HG03045 (cell line): Measurements from ENCODE around the gene BARD1.
"Not testable (repeated sequence)": the region's sequence is repeated elsewhere in the genome, so short reads cannot be mapped to it uniquely, and the experiment has no call there.

Experiments used
- ATAC-seq: cut with Tn5 transposase; IDR thresholded peaks from one replicate; pipeline ENCODE4 v1.9.1; 2021; ENCODE audit warnings: mild to moderate bottlenecking, moderate library complexity; ENCODE audit not compliant: unreplicated experiment

Gene BARD1

DNA sequence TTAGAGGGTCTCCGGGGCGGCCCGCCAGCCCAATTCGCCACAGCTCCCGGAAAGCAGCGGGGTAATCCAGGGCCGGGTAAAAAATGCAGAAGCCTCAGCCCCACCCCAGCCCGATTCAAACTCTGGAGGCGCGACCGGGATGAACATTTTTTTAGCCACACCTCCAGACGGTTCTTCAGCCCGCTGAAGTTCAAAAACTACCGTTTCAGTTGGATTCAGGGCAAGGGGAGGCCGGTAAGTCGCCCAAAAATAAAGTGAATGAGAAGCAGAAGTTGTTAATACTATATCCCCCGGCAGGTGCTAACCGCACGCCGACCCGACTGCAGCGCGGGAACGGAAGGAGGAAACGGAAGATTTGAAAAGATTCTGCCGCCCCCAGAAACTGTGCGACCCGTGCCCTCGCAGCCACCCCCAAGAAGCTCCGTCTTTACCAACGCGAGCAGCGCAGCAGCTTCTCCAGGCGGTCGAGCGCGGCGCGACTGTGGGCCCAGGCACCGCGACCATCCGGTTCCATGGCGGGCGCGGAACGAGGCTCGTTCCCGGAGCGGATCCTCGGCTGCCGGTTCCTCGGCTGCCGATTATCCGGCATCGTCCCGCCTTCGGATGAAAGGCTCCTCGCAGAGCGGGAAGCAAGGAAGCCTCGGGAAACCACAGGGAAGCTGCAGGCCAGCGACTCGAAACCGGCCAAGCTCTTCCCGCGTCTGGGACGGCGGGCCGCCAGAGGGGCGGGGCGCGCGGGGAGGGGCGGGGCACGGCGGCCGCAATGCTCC is at the start of gene BARD1:
TSS of gene BARD1 (minus strand) at position 703 of the 770 bp plus-strand sequence. CDS start at position 589, 114 bp downstream.
- peak; percentile 19 for ATAC-seq

DNA sequence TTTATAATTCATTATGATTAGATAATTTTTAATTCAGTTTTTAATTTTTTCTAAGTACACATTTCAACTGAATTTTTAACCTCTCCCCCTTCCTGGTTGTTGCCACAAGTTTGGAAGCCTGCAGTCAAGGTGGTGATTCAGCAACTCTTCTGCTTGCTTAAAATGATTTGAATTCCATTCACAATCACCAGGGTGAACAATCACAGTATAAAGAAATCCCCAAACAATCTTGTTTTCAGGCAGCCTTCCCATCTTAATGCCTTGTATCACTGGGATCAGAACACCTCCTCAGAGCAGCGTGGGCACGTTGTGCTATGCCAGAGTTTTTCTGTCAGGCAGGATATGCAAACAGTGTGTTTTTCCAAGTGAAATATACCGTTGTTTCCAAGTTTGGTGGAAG is 46.7 kb upstream of the BARD1 start:
- no peak for ATAC-seq

GRCh38 chr2:214853906-214854305 is 44.4 kb upstream of the BARD1 start:
- no peak for ATAC-seq

GRCh38 chr2:214843823-214844222 is 34.3 kb upstream of the BARD1 start:
- ATAC-seq, result no peak

GRCh38 chr2:214839464-214839863 is 30.0 kb upstream of the BARD1 start:
- peak; percentile 68 for ATAC-seq

GRCh38 chr2:214837466-214837865 is 28.0 kb upstream of the BARD1 start:
- ATAC-seq, result no peak

DNA sequence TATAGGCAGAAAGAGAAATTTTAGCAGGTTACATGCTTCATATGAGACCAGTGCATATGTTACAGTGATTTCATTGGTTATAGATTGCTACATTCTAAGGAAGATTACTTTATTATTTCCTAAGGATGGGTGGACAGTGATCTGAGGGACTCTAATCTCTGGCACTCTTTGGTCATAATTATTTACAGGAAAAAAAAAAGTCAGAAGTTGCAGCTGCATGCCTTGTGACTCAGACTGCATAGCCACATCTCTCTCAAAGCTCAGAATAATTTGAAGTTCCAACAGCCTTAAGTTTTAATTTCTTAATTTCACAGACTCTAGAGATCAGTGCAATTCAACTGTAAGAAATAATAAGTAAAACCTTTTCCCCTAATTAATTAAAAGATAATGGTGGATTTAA is 27.1 kb upstream of the BARD1 start:
- ATAC-seq, result no peak

DNA sequence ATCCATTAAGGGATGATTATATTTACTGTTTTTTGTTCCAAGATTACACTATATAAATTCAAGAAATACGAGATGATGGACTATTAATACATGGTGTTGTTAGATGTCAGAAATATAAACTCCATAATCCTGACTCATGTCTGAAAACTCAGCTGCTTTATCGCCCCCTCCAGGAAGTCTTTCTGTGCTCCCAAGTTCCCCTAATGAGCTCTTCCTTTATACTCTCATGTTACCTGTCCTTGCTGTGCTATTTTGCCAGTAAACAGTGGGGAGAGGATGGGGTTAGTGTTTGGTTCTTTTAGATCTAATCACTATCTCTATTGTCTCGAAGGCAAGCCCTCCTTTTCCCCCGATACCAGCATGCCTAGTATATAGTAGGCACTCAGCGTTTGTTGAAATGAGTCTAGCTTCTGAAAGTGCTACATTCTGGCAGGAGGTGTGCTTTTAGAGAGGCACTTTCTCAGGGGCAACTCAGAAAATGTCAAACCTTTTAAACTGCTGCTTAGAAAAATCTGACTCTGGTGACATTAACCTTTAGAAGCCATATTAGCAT is 21.4 kb upstream of the BARD1 start:
- no peak for ATAC-seq

- no peak for ATAC-seq
These were observed 6.6 kb upstream of the BARD1 start for GRCh38 chr2:214816008-214816533.

DNA sequence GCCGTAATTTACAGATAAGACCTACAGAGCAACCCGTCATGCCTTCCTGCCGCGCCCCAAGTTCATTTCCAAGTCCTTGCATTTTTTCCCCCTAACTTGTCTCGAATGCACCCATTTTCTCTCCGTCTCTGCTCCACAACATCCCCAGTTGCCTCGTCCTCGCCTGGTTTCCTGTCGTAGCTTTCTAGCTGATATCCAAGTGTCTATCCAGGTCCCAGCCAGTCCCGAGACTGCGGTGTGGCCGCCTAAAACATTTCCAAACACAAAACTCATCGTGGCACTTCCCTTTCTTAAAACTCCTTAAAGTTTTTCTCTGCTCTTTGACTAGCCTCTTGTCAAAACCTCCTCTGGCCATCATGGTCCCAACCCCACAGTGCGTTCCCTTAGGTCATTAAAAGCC is 1.2 kb upstream of the BARD1 start:
- no peak for ATAC-seq

GRCh38 chr2:214809751-214810564 is 475 bp upstream of the BARD1 start:
- peak; percentile 91 for ATAC-seq

- ATAC-seq, result no peak
These were observed 1.8 kb downstream of the BARD1 start for GRCh38 chr2:214807653-214808052.

DNA sequence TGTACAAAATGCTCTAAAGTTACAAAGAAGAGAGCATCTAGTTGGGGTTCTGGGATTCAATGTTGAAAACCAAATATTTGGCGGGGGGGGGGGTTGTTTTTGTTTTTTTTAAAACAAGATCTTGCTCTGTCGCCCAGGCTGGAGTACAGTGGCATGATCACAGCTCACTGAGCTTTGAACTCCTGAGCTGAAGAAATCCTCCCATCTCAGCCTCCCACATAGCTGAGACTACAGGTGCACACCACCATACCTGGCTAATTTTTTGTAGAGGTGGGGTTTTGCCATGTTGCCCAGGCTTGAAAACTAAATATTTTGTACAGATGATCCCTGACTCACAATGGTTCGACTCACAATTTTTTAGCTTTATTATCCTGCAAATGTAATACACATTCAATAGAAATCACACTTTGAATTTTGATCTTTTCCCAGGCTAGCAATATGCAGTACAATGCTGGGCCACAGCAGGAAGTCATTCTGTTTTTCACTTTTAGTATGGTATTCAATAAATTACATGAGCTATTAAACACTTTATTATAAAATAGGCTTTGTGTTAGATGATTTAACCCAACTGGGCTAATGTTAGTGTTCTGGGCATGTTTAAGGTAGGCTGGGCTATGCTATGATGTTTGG is 7.6 kb downstream of the BARD1 start:
- no peak for ATAC-seq

GRCh38 chr2:214801068-214801467 is 8.4 kb downstream of the BARD1 start:
- no peak for ATAC-seq

DNA sequence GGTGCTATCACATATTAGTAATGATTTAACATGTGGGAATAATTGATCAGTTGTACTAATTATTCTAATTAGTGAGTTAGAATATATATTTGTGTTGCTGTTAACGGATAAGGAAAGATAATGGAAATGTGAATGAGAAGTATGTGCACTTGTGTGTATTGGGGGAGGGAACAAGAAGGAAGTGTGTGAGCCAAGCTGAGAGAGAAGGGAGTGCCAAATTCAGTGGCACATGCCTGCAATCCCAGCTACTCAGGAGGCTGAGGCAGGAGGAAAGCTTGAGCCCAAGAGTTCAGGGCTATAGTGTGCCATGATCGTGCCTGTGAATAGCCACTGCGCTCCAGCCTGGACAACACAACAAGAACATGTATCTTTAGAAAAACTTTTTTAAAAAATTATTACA is 9.3 kb downstream of the BARD1 start:
- no peak for ATAC-seq

GRCh38 chr2:214796911-214797310 is 12.6 kb downstream of the BARD1 start:
- no peak for ATAC-seq

DNA sequence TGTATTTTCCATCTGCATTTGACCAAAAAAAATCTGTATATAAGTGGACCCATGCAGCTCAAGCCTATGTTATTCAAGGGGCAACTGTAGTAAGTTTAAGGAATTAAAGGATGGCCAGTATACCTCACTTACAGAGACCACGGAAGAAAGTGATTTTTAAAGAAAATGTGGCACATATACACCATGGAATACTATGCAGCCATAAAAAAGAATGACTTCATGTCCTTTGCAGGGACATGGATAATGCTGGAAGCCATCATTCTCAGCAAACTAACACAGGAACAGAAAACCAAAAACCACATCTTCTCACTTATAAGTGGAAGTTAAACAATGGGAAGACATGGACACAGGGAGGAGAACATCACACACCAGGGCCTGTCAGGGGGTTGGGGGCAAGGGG is 26.3 kb downstream of the BARD1 start:
- ATAC-seq, result not testable (repeated sequence)

DNA sequence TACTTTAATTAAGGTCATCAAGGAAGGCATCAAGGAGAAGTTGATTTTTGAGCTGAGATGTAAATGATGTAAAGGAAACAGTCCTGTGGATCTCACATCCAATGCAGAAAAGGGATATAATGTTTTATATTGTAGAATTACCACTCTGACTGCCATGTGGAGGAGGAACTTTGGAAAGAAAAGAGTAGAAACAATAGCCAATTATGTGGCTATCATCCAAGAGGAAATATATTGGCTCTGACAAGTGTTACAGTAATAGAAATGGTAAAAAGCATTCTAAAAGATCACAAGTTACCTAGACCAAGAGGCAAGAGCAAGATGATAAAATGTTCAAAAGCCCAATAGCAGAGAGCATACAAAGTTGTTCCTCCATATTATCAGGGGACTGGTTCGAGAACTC is 26.8 kb downstream of the BARD1 start:
- no peak for ATAC-seq

DNA sequence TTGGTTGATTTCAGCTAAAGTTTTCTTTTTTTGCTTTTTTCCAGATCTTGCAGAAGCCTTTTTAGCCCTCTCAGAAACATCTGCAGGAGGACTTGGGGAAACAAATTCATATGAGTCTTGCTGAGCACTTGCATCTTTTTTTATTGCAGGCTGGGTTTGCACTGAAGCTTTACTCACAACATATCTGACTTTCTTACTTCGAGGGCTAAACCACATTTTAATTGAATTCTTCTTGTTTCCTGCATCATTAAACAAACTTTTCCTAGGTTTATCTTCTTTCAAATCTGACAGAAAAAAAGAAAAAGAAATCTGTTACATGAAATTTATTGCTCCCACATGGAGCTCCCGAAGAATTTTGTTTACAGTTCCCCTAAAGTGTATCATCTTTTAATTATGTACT is 28.3 kb downstream of the BARD1 start:
- no peak for ATAC-seq

GRCh38 chr2:214775971-214776370 is 33.5 kb downstream of the BARD1 start:
- ATAC-seq, result no peak

- ATAC-seq, result no peak
These were observed 35.4 kb downstream of the BARD1 start for GRCh38 chr2:214774108-214774507.
